GM12878 (cell line): ENCODE measurements around the gene ERC2.

Experiments
- CEBPB ChIP-seq, 2 experiments: fragments of 150-350 bp in 1 of 2; IDR thresholded peaks; 2 replicates each; pipeline ENCODE4 v1.6.1; 2012 to 2014; ENCODE audit warnings: low read depth in 2 of 2, low read length in 2 of 2, borderline replicate concordance in 1 of 2, inconsistent platforms in 1 of 2
- EP300 ChIP-seq, 2 experiments: fragments of 150-350 bp in 1 of 2; IDR thresholded peaks; 2 replicates each; pipeline ENCODE4 v1.6.1; 2011 to 2012; ENCODE audit warnings: low read depth in 2 of 2, low read length in 2 of 2, borderline replicate concordance in 1 of 2, improper control_type of control experiment in 1 of 2, inconsistent platforms in 1 of 2; ENCODE audit not compliant: control insufficient read depth in 1 of 2
- ETV6 ChIP-seq, 2 experiments: fragments of 450-650 bp in 1 of 2; IDR thresholded peaks in 1 of 2; conservative IDR thresholded peaks in 1 of 2; 2 replicates each; pipeline ENCODE4 v1.6.1; 2014; ENCODE audit warnings: antibody characterized with exemption in 1 of 2, borderline replicate concordance in 1 of 2, low read depth in 1 of 2, mild to moderate bottlenecking in 1 of 2, moderate library complexity in 1 of 2
- FOXM1 ChIP-seq: IDR thresholded peaks from 2 replicates; pipeline ENCODE4 v1.6.1; 2012; ENCODE audit warnings: low read depth, mild to moderate bottlenecking, inconsistent platforms, low read length, moderate library complexity
- KDM1A ChIP-seq: fragments of 200-600 bp; sonication (generic); IDR thresholded peaks from 2 replicates; pipeline ENCODE4 v1.6.1; 2016; ENCODE audit warnings: borderline replicate concordance
- NFIC ChIP-seq: IDR thresholded peaks from 2 replicates; pipeline ENCODE4 v1.6.1; 2012; ENCODE audit warnings: low read depth, mild to moderate bottlenecking, inconsistent platforms, low read length, moderate library complexity
- NFXL1 ChIP-seq: fragments of 450-650 bp; IDR thresholded peaks from 2 replicates; pipeline ENCODE4 v1.6.1; 2017; ENCODE audit warnings: antibody characterized with exemption, mild to moderate bottlenecking, borderline replicate concordance
- SREBF2 ChIP-seq: IDR thresholded peaks from 2 replicates; pipeline ENCODE4 v1.6.1; 2012; ENCODE audit warnings: mild to moderate bottlenecking, low read length
- WRNIP1 ChIP-seq: IDR thresholded peaks from 2 replicates; pipeline ENCODE4 v1.6.1; 2011; ENCODE audit warnings: low read depth, low read length, improper control_type of control experiment, borderline replicate concordance
- ZNF274 ChIP-seq: IDR thresholded peaks from one replicate; pipeline ENCODE4 v1.8.0; 2011; ENCODE audit not compliant: insufficient read length, insufficient read depth
- ZSCAN29 ChIP-seq: fragments of 450-650 bp; IDR thresholded peaks from 2 replicates; pipeline ENCODE4 v1.6.1; 2017; ENCODE audit warnings: mild to moderate bottlenecking, moderate library complexity
- TF ChIP-seq, protein P1 (sequence below), 3 experiments: IDR thresholded peaks in 2 of 3; conservative IDR thresholded peaks in 1 of 3; 2 replicates each; pipeline ENCODE4 v1.5.1; 2011; ENCODE audit warnings: low read depth in 3 of 3, low read length in 3 of 3, mild to moderate bottlenecking in 3 of 3, control low read depth in 2 of 3, moderate library complexity in 2 of 3, inconsistent platforms in 1 of 3, mixed read lengths in 1 of 3; ENCODE audit not compliant: control insufficient read depth in 2 of 3, insufficient read depth in 1 of 3; ENCODE audit errors: extremely low read depth in 1 of 3
- TF ChIP-seq, protein P2 (sequence below): fragments of 150-350 bp; IDR thresholded peaks from 2 replicates; pipeline ENCODE4 v1.6.1; 2014; ENCODE audit warnings: mild to moderate bottlenecking, low read depth, low read length

DNA sequence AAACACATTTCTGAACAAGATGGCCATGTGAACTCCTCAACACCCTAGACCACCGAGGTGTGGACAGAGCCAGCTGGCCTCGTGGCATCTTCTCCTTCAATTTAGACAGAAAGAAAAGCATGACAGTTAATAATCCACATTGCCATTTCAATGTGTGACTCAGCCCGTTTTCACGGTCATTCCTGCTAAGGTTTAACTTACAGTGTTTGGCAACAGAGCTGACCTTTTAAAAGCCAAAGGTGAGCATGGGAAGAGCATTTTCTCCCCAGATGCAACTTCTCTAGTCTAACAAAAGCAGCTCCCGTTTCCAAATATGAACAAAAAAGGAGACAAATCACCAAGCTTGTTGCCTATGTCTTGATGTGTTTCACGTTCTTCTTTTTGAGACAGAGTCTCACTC lies 563.6 kb downstream of the ERC2 start:
- TF ChIP-seq, protein P1, sequence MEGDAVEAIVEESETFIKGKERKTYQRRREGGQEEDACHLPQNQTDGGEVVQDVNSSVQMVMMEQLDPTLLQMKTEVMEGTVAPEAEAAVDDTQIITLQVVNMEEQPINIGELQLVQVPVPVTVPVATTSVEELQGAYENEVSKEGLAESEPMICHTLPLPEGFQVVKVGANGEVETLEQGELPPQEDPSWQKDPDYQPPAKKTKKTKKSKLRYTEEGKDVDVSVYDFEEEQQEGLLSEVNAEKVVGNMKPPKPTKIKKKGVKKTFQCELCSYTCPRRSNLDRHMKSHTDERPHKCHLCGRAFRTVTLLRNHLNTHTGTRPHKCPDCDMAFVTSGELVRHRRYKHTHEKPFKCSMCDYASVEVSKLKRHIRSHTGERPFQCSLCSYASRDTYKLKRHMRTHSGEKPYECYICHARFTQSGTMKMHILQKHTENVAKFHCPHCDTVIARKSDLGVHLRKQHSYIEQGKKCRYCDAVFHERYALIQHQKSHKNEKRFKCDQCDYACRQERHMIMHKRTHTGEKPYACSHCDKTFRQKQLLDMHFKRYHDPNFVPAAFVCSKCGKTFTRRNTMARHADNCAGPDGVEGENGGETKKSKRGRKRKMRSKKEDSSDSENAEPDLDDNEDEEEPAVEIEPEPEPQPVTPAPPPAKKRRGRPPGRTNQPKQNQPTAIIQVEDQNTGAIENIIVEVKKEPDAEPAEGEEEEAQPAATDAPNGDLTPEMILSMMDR (IDR thresholded peaks at IDR 0.05 in 2 of 3, conservative IDR thresholded peaks at IDR 0.05 in 1 of 3; ENCODE audit: control insufficient read depth in 2 of 3, extremely low read depth in 1 of 3, insufficient read depth in 1 of 3, low read depth in 3 of 3, low read length in 3 of 3): no peak
- TF ChIP-seq NFXL1 (no peak), KDM1A (no peak), ZNF274 (no peak), NFIC (no peak), ZSCAN29 (no peak), SREBF2 (no peak), FOXM1 (no peak), WRNIP1 (no peak), EP300 (IDR thresholded peaks at IDR 0.05; ENCODE audit: borderline replicate concordance in 1 of 2, control insufficient read depth in 1 of 2, low read depth in 2 of 2, low read length in 2 of 2) (no peak), CEBPB (IDR thresholded peaks at IDR 0.05; ENCODE audit: borderline replicate concordance in 1 of 2, low read depth in 2 of 2, low read length in 2 of 2) (no peak), ETV6 (conservative IDR thresholded peaks at IDR 0.05 in 1 of 2, IDR thresholded peaks at IDR 0.05 in 1 of 2; ENCODE audit: borderline replicate concordance in 1 of 2, low read depth in 1 of 2) (no peak)
- TF ChIP-seq, protein P2, sequence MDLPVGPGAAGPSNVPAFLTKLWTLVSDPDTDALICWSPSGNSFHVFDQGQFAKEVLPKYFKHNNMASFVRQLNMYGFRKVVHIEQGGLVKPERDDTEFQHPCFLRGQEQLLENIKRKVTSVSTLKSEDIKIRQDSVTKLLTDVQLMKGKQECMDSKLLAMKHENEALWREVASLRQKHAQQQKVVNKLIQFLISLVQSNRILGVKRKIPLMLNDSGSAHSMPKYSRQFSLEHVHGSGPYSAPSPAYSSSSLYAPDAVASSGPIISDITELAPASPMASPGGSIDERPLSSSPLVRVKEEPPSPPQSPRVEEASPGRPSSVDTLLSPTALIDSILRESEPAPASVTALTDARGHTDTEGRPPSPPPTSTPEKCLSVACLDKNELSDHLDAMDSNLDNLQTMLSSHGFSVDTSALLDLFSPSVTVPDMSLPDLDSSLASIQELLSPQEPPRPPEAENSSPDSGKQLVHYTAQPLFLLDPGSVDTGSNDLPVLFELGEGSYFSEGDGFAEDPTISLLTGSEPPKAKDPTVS: no peak
